SU-DHL-6 (cell line): Measurements from ENCODE around the gene CD9.

Experiments used
- CTCF ChIP-seq: fragments of 200-600 bp; sonication (generic); IDR thresholded peaks from one replicate; pipeline ENCODE4 v1.5.1; 2017; ENCODE audit warnings: antibody characterized with exemption, mild to moderate bottlenecking, low read length, moderate library complexity; ENCODE audit not compliant: insufficient read depth, poor library complexity, severe bottlenecking
- EZH2phosphoT487 ChIP-seq: fragments of 200-600 bp; sonication (generic), shearing (Covaris generic); conservative IDR thresholded peaks from 2 replicates; pipeline ENCODE4 v1.6.1; 2018; ENCODE audit warnings: mild to moderate bottlenecking, antibody characterized with exemption, low read length, moderate library complexity, mixed read lengths

- TF ChIP-seq CTCF (no peak), EZH2phosphoT487 (no peak)
Observed at GRCh38 chr12:6185961-6186827, 14.0 kb upstream of the CD9 start.
